Uterus (tissue), 4 donors: ENCODE measurements around the gene ASCC2. TPM values are rescaled to one million over a fixed set of nuclear protein-coding genes. Genes with fewer than 3 reads are reported as not detected.
A peak's percentile ranks its signal among the peaks of the same experiment; 100 is the strongest.

Experiments used
- DNase-seq, 2 donors: peaks; one replicate each; pipeline ENCODE4 v3.0.0-alpha.2; 2019 to 2020
- H3K27ac ChIP-seq, 2 donors: fragments of 200-600 bp; sonication (generic); 1 replicate in 1 of 2; 2 replicates in 1 of 2; pipeline ENCODE4 v1.5.1; 2016 to 2018
- H3K27me3 ChIP-seq, 2 donors: fragments of 200-600 bp; sonication (generic); one replicate each; pipeline ENCODE4 v1.5.1; 2018 to 2019; ENCODE audit warnings: control low read depth in 1 of 2
- H3K36me3 ChIP-seq, 2 donors: fragments of 200-600 bp; sonication (generic); one replicate each; pipeline ENCODE4 v1.5.1; 2019; ENCODE audit warnings: control low read depth in 1 of 2
- H3K4me1 ChIP-seq, 2 donors: fragments of 200-600 bp; sonication (generic); one replicate each; pipeline ENCODE4 v1.5.1; 2018 to 2019; ENCODE audit warnings: control low read depth in 1 of 2
- H3K4me3 ChIP-seq, 2 donors: fragments of 200-600 bp; sonication (generic); 1 replicate in 1 of 2; 2 replicates in 1 of 2; pipeline ENCODE4 v1.5.1; 2018 to 2019; ENCODE audit warnings: mild to moderate bottlenecking in 1 of 2
- H3K9me3 ChIP-seq, 2 donors: fragments of 200-600 bp; sonication (generic); one replicate each; pipeline ENCODE4 v1.5.1; 2019; ENCODE audit warnings: control low read depth in 1 of 2
- POLR2A ChIP-seq, 2 donors: fragments of 450-650 bp; IDR thresholded peaks; one replicate each; pipeline ENCODE4 v1.6.1; 2016; ENCODE audit warnings: antibody characterized with exemption in 2 of 2, mild to moderate bottlenecking in 1 of 2, moderate library complexity in 1 of 2
- intact Hi-C: fragments of 100-400 bp; cut with DNase I; formaldehyde crosslinking; loops from one replicate; pipeline ENCODE4 v1.15.1; 2023; ENCODE audit warnings: low total_unique reads
- total RNA-seq, 4 donors: library from RNA; depleted of rRNA in 3 of 4; stranded (reverse); fragments of >200 nt in 3 of 4; gene quantifications; one replicate each; pipeline versions ENCODE4 v1.1.0 to v1.2.4, GENCODE V29; 2014 to 2023
- TF ChIP-seq, protein P1 (sequence below), 4 experiments: fragments of 200-600 bp in 2 of 4; fragments of 450-650 bp in 2 of 4; sonication (generic) in 2 of 4; IDR thresholded peaks; one replicate each; pipeline ENCODE4 v1.5.1; 2016 to 2019; ENCODE audit warnings: antibody characterized with exemption in 4 of 4, mild to moderate bottlenecking in 2 of 4, moderate library complexity in 1 of 4
- donor health status: DM: yes; HTN: yes; CAD: no.

ASCC2 gene
- total RNA-seq, 4 donors from 2014 or later, result 14.9 to 47.1 (median 24.3) TPM

DNA sequence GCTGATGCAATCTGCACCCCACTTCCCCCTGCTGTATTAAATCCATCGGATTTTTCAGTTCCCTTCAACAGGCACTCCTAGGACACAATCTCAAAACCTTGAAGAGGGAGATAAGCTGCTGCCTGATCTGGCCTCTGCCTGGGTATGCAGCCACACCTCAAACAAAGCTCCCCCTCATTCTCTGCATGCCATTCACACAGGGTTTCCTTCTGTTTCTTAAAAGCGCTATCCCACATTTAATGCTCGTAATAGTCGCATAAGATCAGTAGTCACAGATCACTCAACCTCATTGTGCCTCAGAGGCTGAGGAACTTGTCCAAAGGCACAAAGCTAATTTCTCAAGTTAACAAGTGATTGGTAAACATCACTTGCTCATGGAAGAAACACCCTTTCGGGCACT is 36.9 kb downstream of the ASCC2 start:
- Histone ChIP-seq H3K4me3 (no peak overlapping the region), H3K4me1 (peaks cover 0 to 11% of the 10 kb centered on the region in 2 donors), H3K9me3 (no peaks in the 10 kb centered on the region), H3K27ac (no peak overlapping the region), H3K27me3 (no peaks in the 10 kb centered on the region), H3K36me3 (no peaks in the 10 kb centered on the region)
- intact Hi-C loops, result no loop called here
- no peak for DNase-seq
- TF ChIP-seq POLR2A (IDR thresholded peaks at IDR 0.05), result no peak
- TF ChIP-seq, protein P1, sequence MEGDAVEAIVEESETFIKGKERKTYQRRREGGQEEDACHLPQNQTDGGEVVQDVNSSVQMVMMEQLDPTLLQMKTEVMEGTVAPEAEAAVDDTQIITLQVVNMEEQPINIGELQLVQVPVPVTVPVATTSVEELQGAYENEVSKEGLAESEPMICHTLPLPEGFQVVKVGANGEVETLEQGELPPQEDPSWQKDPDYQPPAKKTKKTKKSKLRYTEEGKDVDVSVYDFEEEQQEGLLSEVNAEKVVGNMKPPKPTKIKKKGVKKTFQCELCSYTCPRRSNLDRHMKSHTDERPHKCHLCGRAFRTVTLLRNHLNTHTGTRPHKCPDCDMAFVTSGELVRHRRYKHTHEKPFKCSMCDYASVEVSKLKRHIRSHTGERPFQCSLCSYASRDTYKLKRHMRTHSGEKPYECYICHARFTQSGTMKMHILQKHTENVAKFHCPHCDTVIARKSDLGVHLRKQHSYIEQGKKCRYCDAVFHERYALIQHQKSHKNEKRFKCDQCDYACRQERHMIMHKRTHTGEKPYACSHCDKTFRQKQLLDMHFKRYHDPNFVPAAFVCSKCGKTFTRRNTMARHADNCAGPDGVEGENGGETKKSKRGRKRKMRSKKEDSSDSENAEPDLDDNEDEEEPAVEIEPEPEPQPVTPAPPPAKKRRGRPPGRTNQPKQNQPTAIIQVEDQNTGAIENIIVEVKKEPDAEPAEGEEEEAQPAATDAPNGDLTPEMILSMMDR (IDR thresholded peaks at IDR 0.05), result no peak

DNA sequence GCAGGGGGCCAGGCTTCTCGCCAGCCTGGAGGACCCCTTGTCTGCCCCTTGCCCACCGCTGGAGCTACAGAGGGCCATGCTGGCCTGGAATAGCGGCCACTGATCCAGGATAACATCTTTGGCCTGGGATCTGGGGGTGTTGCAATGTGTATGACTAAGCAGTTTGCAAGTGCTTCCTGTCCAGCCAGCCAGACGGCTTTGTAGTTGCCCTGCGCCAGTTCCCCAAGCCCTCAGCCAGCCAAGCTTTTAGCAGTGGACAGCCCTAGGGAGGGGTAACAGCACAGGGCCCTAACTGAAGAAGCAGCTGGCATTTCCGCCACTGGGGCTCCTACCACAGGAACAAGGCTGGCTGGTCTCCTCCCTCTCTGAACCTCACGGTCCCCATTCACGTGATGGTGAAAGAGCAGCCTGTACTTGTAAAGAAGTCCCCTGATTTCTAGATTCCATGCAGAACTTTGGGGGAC is 38.8 kb downstream of the ASCC2 start:
- H3K4me1 ChIP-seq, result peaks cover 0 to 11% of the 10 kb centered on the region in 2 donors
- peak overlapping the region; percentile 64 to 66 for H3K27ac ChIP-seq
- peak; percentile 83 to 91 for DNase-seq
- no peak for TF ChIP-seq POLR2A (IDR thresholded peaks at IDR 0.05)
- TF ChIP-seq, protein P1 (IDR thresholded peaks at IDR 0.05), result peak in 1 of 4 experiments; percentile 14
- no peaks in the 10 kb centered on the region for H3K27me3 ChIP-seq
- H3K4me3 ChIP-seq, result no peak overlapping the region
- no peaks in the 10 kb centered on the region for H3K9me3 ChIP-seq
- H3K36me3 ChIP-seq, result no peaks in the 10 kb centered on the region
- intact Hi-C loops, result no loop called here

DNA sequence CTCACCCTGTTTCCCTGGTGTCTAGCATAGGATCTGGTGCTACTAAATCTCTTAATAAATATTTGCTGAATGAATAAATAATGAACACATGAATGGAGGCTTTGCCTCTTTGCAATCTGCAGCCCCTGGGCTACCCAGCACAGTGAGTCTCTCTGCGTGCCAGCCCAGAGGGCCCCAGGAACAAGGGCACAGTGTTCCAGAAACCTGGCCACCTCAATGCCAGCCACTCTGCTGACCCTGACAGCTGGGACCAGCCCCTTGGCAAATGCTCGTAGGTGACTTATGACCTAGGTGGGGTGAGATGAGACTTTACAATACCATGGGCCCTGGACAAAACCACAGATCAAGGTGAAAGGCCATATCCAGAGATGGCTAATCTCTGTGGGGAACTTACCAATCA is 39.3 kb downstream of the ASCC2 start:
- DNase-seq, result no peak
- TF ChIP-seq, protein P1 (IDR thresholded peaks at IDR 0.05), result no peak
- TF ChIP-seq POLR2A (IDR thresholded peaks at IDR 0.05), result no peak
- peaks cover 0 to 11% of the 10 kb centered on the region in 2 donors for H3K4me1 ChIP-seq
- H3K27ac ChIP-seq, result peak overlapping the region; percentile 64 to 66
- H3K36me3 ChIP-seq, result no peaks in the 10 kb centered on the region
- intact Hi-C loops, result no loop called here
- no peak overlapping the region for H3K4me3 ChIP-seq
- H3K27me3 ChIP-seq, result no peaks in the 10 kb centered on the region
- H3K9me3 ChIP-seq, result no peaks in the 10 kb centered on the region

DNA sequence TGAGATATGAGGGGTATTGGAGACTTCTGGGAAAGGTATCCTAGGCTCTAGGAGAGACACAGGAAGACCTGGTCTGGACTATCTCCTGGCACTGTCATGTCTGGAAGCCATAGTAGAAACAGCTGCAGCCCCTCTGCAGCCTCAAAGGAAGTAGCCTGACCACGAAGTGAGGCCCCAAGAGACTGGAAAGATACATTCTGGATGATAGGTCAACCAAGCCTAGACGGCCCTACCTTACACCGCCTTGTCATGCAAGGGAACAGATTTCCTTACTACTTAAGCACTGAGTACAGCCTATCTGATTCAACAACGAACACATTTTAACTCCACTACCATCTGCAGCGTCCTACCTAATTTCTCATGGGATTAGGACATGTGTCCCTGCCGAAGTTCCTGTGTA is 39.8 kb downstream of the ASCC2 start:
- intact Hi-C loops, result no loop called here
- peak overlapping the region in 1 of 2 donors; percentile 64 for H3K27ac ChIP-seq
- no peaks in the 10 kb centered on the region for H3K9me3 ChIP-seq
- H3K27me3 ChIP-seq, result no peaks in the 10 kb centered on the region
- no peak overlapping the region for H3K4me3 ChIP-seq
- H3K36me3 ChIP-seq, result no peaks in the 10 kb centered on the region
- no peak for TF ChIP-seq POLR2A (IDR thresholded peaks at IDR 0.05)
- TF ChIP-seq, protein P1 (IDR thresholded peaks at IDR 0.05), result no peak
- H3K4me1 ChIP-seq, result peaks cover 0 to 11% of the 10 kb centered on the region in 2 donors
- DNase-seq, result no peak

DNA sequence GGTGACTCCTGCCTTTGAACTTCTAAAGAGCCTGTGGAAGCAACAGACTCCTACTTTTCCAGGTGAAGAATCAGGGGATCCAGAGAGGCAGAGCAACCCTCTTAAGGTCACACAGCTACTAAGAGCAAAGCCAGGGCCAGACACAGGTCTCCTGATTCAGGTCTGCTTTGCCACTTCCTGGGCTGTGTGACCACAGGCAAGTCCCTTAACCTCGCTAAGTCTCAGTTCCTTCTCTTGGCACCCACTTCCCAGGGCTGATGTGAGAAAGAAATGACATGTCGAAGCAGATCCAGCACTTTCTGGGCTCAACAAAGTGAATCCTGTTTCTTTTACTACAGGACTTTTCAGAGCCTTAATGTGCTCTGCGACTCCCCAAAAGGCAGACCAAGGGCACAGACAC is 40.7 kb downstream of the ASCC2 start:
- intact Hi-C loops, result no loop called here
- Histone ChIP-seq H3K4me1 (peaks cover 0 to 11% of the 10 kb centered on the region in 2 donors), H3K9me3 (no peaks in the 10 kb centered on the region), H3K27ac (no peak overlapping the region), H3K27me3 (no peaks in the 10 kb centered on the region), H3K4me3 (no peak overlapping the region), H3K36me3 (no peaks in the 10 kb centered on the region)
- no peak for DNase-seq
- TF ChIP-seq POLR2A (IDR thresholded peaks at IDR 0.05), result no peak
- TF ChIP-seq, protein P1 (IDR thresholded peaks at IDR 0.05), result no peak
